GM23338 (cell line): ENCODE data around the gene PARD3. TPM values are rescaled to one million over a fixed set of nuclear protein-coding genes. Genes with fewer than 3 reads are reported as not detected.

Experiments used
- ATAC-seq: fragments of 200-7000 bp; cut with Tn5 transposase; 3 replicates; pipeline ENCODE4 v1.9.1; 2020
- DNase-seq: peaks from one replicate; pipeline ENCODE4 v3.0.0-alpha.2; 2015; ENCODE audit warnings: low spot score
- H2AFZ ChIP-seq: fragments of 200-600 bp; sonication (generic); 2 replicates; pipeline ENCODE4 v1.8.0; 2016; ENCODE audit warnings: antibody characterized with exemption, mild to moderate bottlenecking, moderate library complexity
- H3F3A ChIP-seq: fragments of 200-600 bp; sonication (generic); replicated peaks from 2 replicates; pipeline ENCODE4 v1.8.0; 2017; ENCODE audit warnings: antibody characterized with exemption, mixed run types, low read depth
- H3K27ac ChIP-seq: fragments of 200-600 bp; sonication (generic); 2 replicates; pipeline ENCODE4 v1.6.1; 2016; ENCODE audit warnings: low read depth
- H3K27me3 ChIP-seq: fragments of 200-600 bp; sonication (generic); 2 replicates; pipeline ENCODE4 v1.8.0; 2016; ENCODE audit warnings: mild to moderate bottlenecking, mixed run types, moderate library complexity; ENCODE audit not compliant: insufficient read depth
- H3K36me3 ChIP-seq: fragments of 200-600 bp; sonication (generic); 2 replicates; pipeline ENCODE4 v1.8.0; 2016; ENCODE audit warnings: mild to moderate bottlenecking; ENCODE audit not compliant: insufficient read depth
- H3K4me1 ChIP-seq: fragments of 200-600 bp; sonication (generic); 2 replicates; pipeline ENCODE4 v1.8.0; 2016; ENCODE audit warnings: mild to moderate bottlenecking, moderate library complexity; ENCODE audit not compliant: insufficient read depth
- H3K4me2 ChIP-seq: fragments of 200-600 bp; sonication (generic); 2 replicates; pipeline ENCODE4 v1.7.1; 2017; ENCODE audit warnings: mixed run types
- H3K4me3 ChIP-seq: fragments of 200-600 bp; sonication (generic); 2 replicates; pipeline ENCODE4 v1.6.1; 2016; ENCODE audit warnings: mixed run types
- H3K79me2 ChIP-seq: fragments of 200-600 bp; sonication (generic); replicated peaks from 2 replicates; pipeline ENCODE4 v1.8.0; 2017; ENCODE audit warnings: mild to moderate bottlenecking; ENCODE audit not compliant: insufficient read depth
- H3K9me2 ChIP-seq: fragments of 200-600 bp; sonication (generic); 2 replicates; pipeline ENCODE4 v1.8.0; 2017; ENCODE audit not compliant: insufficient read depth
- H4K20me1 ChIP-seq: fragments of 200-600 bp; sonication (generic); replicated peaks from 2 replicates; pipeline ENCODE4 v1.8.0; 2017; ENCODE audit warnings: mild to moderate bottlenecking; ENCODE audit not compliant: insufficient read depth
- H3K27ac Mint-ChIP-seq: 2 replicates; pipeline ENCODE4 v1.8.0; 2020; ENCODE audit warnings: inconsistent platforms, mild to moderate bottlenecking, moderate library complexity, mixed read lengths
- H3K27me3 Mint-ChIP-seq: 3 replicates; pipeline ENCODE4 v1.8.0; 2022; ENCODE audit warnings: low read depth, mild to moderate bottlenecking, moderate library complexity, mixed read lengths, inconsistent platforms; ENCODE audit not compliant: insufficient read depth, poor library complexity
- H3K36me3 Mint-ChIP-seq: 3 replicates; pipeline ENCODE4 v1.8.0; 2021; ENCODE audit warnings: low read depth, mild to moderate bottlenecking, inconsistent platforms, moderate library complexity, mixed read lengths
- H3K4me1 Mint-ChIP-seq: 3 replicates; pipeline ENCODE4 v1.8.0; 2020; ENCODE audit warnings: mild to moderate bottlenecking, inconsistent platforms, mixed read lengths
- H3K4me3 Mint-ChIP-seq: 3 replicates; pipeline ENCODE4 v1.8.0; 2021; ENCODE audit warnings: moderate library complexity, mild to moderate bottlenecking, inconsistent platforms, mixed read lengths
- H3K9me3 Mint-ChIP-seq: 3 replicates; pipeline ENCODE4 v1.8.0; 2020; ENCODE audit warnings: moderate library complexity, mild to moderate bottlenecking, inconsistent platforms, mixed read lengths
- CREB1 ChIP-seq: fragments of 250-450 bp; sonication (Bioruptor Pico); IDR thresholded peaks from 2 replicates; pipeline ENCODE4 v1.5.0; 2020; ENCODE audit warnings: low read depth, mild to moderate bottlenecking, moderate library complexity
- EZH2phosphoT487 ChIP-seq: fragments of 200-600 bp; sonication (generic); IDR thresholded peaks from one replicate; pipeline ENCODE4 v1.8.1; 2018; ENCODE audit warnings: antibody characterized with exemption; ENCODE audit not compliant: unreplicated experiment
- POLR2AphosphoS5 ChIP-seq: IDR thresholded peaks from 2 replicates; pipeline ENCODE4 v1.6.1; 2016; ENCODE audit warnings: antibody characterized with exemption, low read depth
- STAT1 ChIP-seq: IDR thresholded peaks from one replicate; pipeline ENCODE4 v1.6.1; 2016; ENCODE audit warnings: antibody characterized with exemption; ENCODE audit not compliant: unreplicated experiment
- ZNF331 ChIP-seq: fragments of 250-450 bp; sonication (Bioruptor Pico); IDR thresholded peaks from 2 replicates; pipeline ENCODE4 v1.5.0; 2020; ENCODE audit warnings: low read depth, mild to moderate bottlenecking, moderate library complexity
- polyA plus RNA-seq: library from polyadenylated mRNA; unstranded; fragments of >200 nt; fragmentation: Nextera tagmentation; extraction: Ambion mirVana; gene quantifications from 2 replicates; pipeline ENCODE4 v1.2.1, GENCODE V29; 2016
- total RNA-seq: library from RNA; depleted of rRNA; stranded (reverse); fragments of >200 nt; shearing (Covaris generic); gene quantifications from 2 replicates; pipeline ENCODE4 v1.2.3, GENCODE V29; 2014
- TF ChIP-seq, protein P1 (sequence below), 2 experiments: fragments of 200-600 bp in 1 of 2; sonication (generic) in 1 of 2; conservative IDR thresholded peaks; 2 replicates each; pipeline versions ENCODE4 v1.5.1 to v1.6.1; 2016 to 2017; ENCODE audit warnings: antibody characterized with exemption in 2 of 2, low read depth in 2 of 2, mild to moderate bottlenecking in 2 of 2, moderate library complexity in 1 of 2
- TF ChIP-seq, protein P2 (sequence below): IDR thresholded peaks from 2 replicates; pipeline ENCODE4 v1.6.1; 2016; ENCODE audit warnings: antibody characterized with exemption
- TF ChIP-seq, protein P3 (sequence below): fragments of 250-450 bp; sonication (Bioruptor Pico); IDR thresholded peaks from 2 replicates; pipeline ENCODE4 v1.5.0; 2020; ENCODE audit warnings: mild to moderate bottlenecking, moderate library complexity

The PARD3 gene
- total and polyA plus RNA-seq, 2 experiments from 2014 or later: 30.2 to 51.4 TPM

DNA sequence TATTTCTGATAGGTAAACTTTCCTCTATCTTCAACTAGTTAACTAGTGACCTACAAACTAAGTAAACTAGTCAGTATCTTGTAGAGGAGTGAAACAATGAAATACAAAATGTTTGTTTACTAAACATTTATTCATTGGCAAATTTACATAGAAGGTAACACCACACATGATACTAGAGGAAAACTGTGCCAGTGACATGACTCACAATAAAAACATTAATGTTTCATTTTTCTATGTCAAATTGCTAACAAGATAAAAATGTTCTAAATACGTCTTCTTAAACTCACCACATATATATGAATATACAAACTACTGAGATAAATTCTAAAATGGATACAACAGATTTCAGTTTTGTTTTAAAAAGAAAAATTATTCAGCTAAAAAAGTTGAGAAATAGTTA lies 471.3 kb downstream of the PARD3 start:
- H3F3A ChIP-seq: no peaks in the 10 kb centered on the region
- H3K27me3 Mint-ChIP-seq: no peaks in the 10 kb centered on the region
- no peak overlapping the region for H3K4me2 ChIP-seq
- no peak for TF ChIP-seq POLR2AphosphoS5
- TF ChIP-seq CREB1: no peak
- TF ChIP-seq, protein P1, sequence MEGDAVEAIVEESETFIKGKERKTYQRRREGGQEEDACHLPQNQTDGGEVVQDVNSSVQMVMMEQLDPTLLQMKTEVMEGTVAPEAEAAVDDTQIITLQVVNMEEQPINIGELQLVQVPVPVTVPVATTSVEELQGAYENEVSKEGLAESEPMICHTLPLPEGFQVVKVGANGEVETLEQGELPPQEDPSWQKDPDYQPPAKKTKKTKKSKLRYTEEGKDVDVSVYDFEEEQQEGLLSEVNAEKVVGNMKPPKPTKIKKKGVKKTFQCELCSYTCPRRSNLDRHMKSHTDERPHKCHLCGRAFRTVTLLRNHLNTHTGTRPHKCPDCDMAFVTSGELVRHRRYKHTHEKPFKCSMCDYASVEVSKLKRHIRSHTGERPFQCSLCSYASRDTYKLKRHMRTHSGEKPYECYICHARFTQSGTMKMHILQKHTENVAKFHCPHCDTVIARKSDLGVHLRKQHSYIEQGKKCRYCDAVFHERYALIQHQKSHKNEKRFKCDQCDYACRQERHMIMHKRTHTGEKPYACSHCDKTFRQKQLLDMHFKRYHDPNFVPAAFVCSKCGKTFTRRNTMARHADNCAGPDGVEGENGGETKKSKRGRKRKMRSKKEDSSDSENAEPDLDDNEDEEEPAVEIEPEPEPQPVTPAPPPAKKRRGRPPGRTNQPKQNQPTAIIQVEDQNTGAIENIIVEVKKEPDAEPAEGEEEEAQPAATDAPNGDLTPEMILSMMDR (conservative IDR thresholded peaks at IDR 0.05; ENCODE audit: low read depth in 2 of 2): no peak
- TF ChIP-seq EZH2phosphoT487: no peak
- TF ChIP-seq, protein P2, sequence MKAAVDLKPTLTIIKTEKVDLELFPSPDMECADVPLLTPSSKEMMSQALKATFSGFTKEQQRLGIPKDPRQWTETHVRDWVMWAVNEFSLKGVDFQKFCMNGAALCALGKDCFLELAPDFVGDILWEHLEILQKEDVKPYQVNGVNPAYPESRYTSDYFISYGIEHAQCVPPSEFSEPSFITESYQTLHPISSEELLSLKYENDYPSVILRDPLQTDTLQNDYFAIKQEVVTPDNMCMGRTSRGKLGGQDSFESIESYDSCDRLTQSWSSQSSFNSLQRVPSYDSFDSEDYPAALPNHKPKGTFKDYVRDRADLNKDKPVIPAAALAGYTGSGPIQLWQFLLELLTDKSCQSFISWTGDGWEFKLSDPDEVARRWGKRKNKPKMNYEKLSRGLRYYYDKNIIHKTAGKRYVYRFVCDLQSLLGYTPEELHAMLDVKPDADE: no peak
- TF ChIP-seq, protein P3, sequence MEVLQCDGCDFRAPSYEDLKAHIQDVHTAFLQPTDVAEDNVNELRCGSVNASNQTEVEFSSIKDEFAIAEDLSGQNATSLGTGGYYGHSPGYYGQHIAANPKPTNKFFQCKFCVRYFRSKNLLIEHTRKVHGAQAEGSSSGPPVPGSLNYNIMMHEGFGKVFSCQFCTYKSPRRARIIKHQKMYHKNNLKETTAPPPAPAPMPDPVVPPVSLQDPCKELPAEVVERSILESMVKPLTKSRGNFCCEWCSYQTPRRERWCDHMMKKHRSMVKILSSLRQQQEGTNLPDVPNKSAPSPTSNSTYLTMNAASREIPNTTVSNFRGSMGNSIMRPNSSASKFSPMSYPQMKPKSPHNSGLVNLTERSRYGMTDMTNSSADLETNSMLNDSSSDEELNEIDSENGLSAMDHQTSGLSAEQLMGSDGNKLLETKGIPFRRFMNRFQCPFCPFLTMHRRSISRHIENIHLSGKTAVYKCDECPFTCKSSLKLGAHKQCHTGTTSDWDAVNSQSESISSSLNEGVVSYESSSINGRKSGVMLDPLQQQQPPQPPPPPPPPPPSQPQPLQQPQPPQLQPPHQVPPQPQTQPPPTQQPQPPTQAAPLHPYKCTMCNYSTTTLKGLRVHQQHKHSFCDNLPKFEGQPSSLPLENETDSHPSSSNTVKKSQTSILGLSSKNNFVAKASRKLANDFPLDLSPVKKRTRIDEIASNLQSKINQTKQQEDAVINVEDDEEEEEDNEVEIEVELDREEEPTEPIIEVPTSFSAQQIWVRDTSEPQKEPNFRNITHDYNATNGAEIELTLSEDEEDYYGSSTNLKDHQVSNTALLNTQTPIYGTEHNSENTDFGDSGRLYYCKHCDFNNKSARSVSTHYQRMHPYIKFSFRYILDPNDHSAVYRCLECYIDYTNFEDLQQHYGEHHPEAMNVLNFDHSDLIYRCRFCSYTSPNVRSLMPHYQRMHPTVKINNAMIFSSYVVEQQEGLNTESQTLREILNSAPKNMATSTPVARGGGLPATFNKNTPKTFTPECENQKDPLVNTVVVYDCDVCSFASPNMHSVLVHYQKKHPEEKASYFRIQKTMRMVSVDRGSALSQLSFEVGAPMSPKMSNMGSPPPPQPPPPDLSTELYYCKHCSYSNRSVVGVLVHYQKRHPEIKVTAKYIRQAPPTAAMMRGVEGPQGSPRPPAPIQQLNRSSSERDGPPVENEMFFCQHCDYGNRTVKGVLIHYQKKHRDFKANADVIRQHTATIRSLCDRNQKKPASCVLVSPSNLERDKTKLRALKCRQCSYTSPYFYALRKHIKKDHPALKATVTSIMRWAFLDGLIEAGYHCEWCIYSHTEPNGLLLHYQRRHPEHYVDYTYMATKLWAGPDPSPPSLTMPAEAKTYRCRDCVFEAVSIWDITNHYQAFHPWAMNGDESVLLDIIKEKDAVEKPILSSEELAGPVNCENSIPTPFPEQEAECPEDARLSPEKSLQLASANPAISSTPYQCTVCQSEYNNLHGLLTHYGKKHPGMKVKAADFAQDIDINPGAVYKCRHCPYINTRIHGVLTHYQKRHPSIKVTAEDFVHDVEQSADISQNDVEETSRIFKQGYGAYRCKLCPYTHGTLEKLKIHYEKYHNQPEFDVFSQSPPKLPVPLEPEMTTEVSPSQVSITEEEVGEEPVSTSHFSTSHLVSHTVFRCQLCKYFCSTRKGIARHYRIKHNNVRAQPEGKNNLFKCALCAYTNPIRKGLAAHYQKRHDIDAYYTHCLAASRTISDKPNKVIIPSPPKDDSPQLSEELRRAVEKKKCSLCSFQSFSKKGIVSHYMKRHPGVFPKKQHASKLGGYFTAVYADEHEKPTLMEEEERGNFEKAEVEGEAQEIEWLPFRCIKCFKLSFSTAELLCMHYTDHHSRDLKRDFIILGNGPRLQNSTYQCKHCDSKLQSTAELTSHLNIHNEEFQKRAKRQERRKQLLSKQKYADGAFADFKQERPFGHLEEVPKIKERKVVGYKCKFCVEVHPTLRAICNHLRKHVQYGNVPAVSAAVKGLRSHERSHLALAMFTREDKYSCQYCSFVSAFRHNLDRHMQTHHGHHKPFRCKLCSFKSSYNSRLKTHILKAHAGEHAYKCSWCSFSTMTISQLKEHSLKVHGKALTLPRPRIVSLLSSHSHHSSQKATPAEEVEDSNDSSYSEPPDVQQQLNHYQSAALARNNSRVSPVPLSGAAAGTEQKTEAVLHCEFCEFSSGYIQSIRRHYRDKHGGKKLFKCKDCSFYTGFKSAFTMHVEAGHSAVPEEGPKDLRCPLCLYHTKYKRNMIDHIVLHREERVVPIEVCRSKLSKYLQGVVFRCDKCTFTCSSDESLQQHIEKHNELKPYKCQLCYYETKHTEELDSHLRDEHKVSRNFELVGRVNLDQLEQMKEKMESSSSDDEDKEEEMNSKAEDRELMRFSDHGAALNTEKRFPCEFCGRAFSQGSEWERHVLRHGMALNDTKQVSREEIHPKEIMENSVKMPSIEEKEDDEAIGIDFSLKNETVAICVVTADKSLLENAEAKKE (CRISPR knock-in tag): no peak
- TF ChIP-seq STAT1: no peak
- no peak for TF ChIP-seq ZNF331
- H3K27ac Mint-ChIP-seq: no peak overlapping the region
- no peak overlapping the region for H3K27ac ChIP-seq
- DNase-seq: no peak
- H3K27me3 ChIP-seq: no peaks in the 10 kb centered on the region
- peaks cover 26% of the 10 kb centered on the region for H3K4me1 Mint-ChIP-seq
- peaks cover 15% of the 10 kb centered on the region; the same call in 1 of the 2 replicates for H3K4me1 ChIP-seq
- no peaks in the 10 kb centered on the region for H3K9me2 ChIP-seq
- H3K4me3 ChIP-seq: no peak overlapping the region
- H3K79me2 ChIP-seq: no peaks in the 10 kb centered on the region
- no peak overlapping the region for H2AFZ ChIP-seq
- H3K36me3 ChIP-seq: no peaks in the 10 kb centered on the region
- peaks cover 4% of the 10 kb centered on the region; the same call in 1 of the 3 replicates for H3K36me3 Mint-ChIP-seq
- no peaks in the 10 kb centered on the region for H4K20me1 ChIP-seq
- 0 out of 3 replicates have a peak, but pooled peaks cover under 1% of the 10 kb centered on the region for H3K9me3 Mint-ChIP-seq
- no peak overlapping the region for H3K4me3 Mint-ChIP-seq
- ATAC-seq: no peak
